Measurements from ENCODE around the gene KRTAP10-9.

DNA sequence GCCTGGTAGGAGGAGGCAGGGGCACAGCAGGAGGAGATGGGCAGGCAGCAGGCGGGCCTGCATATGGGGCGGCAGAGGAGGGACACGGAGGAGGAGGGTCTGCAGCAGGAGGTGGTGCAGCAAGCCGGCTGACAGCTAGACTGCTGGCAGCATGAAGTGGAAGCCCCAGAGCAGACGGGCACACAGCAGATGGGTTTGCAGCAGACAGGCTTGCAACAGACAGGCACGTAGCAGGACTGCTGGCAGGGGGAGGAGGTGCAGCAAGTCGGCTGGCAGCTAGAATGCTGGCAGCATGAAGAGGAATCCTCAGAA is 47.1 kb upstream of the KRTAP10-9 start:
- no peak for TF ChIP-seq CTCF (IDR thresholded peaks at IDR 0.05; ENCODE audit: insufficient read depth, low read length, poor library complexity, severe bottlenecking)
- TF ChIP-seq EZH2phosphoT487 (conservative IDR thresholded peaks at IDR 0.05; ENCODE audit: low read length): no peak
